Measurements from ENCODE around the gene TSC1. TPM values are rescaled to one million over a fixed set of nuclear protein-coding genes. Genes with fewer than 3 reads are reported as not detected.

TSC1 gene
- polyA plus RNA-seq, 3 donors, result 3.3 to 43.0 (median 5.8) TPM

GRCh38 chr9:132946631-132947295, 2.3 kb upstream of the TSC1 start:
- Histone ChIP-seq H3K9ac (ENCODE audit: insufficient read depth, low read length, poor library complexity, severe bottlenecking) (no peak overlapping the region), H3K36me3 (replicated peaks in 1 of 2; ENCODE audit: control insufficient read depth in 1 of 2, insufficient read depth in 2 of 2, low read length in 2 of 2) (no peaks in the 10 kb centered on the region), H3K4me2 (replicated peaks; ENCODE audit: extremely low read depth, low read length, poor library complexity, severe bottlenecking) (no peak overlapping the region), H3K79me2 (ENCODE audit: insufficient read depth, low read length) (peaks cover 28% of the 10 kb centered on the region), H3K27ac (ENCODE audit: low read depth in 1 of 2, low read length in 2 of 2) (no peak overlapping the region), H3K4me3 (replicated peaks in 1 of 3; ENCODE audit: low read depth in 2 of 3, low read length in 3 of 3) (no peak overlapping the region), H3K9me3 (replicated peaks in 1 of 2; ENCODE audit: control insufficient read depth in 1 of 2, insufficient read depth in 1 of 2, low read length in 2 of 2) (no peaks in the 10 kb centered on the region), H3K27me3 (ENCODE audit: control insufficient read depth in 2 of 2, insufficient read depth in 2 of 2, low read length in 2 of 2) (no peaks in the 10 kb centered on the region), H2AFZ (ENCODE audit: insufficient read depth, low read depth, low read length, poor library complexity, severe bottlenecking) (peak overlapping the region; percentile 65), H3K4me1 (ENCODE audit: control insufficient read depth in 1 of 2, insufficient read depth in 2 of 2, low read length in 2 of 2) (peaks cover 16 to 20% of the 10 kb centered on the region in 2 donors), H4K20me1 (ENCODE audit: insufficient read depth, low read length) (peaks cover 5% of the 10 kb centered on the region)
- H3K36me3 Mint-ChIP-seq, result no peaks in the 10 kb centered on the region
- DNase-seq, result no peak
- peaks cover 20% of the 10 kb centered on the region for H3K4me1 Mint-ChIP-seq
- no peak for TF ChIP-seq CTCF (IDR thresholded peaks at IDR 0.05)
- H3K27ac Mint-ChIP-seq, result peak overlapping the region in 1 of 7 donors; percentile 25
- 95% methylated on average over 5 of the region's 7 CpGs for WGBS (ENCODE audit: insufficient coverage)
- H3K4me3 Mint-ChIP-seq, result no peak overlapping the region
- intact Hi-C loops (cut with micrococcal nuclease), result loop anchor here in 1 of 2 donors (10.0 kb wide), 1 partner anchor 388 kb away; the partner anchor contains the start of gene SURF6
- H3K27me3 Mint-ChIP-seq (ENCODE audit: low read depth in 3 of 3), result peaks cover 0 to 3% (median 0%) of the 10 kb centered on the region in 3 donors
- H3K9me3 Mint-ChIP-seq, result peaks cover 0 to 2% (median 0%) of the 10 kb centered on the region in 7 donors

GRCh38 chr9:132946211-132946610, 1.8 kb upstream of the TSC1 start:
- Histone ChIP-seq H3K36me3 (replicated peaks in 1 of 2; ENCODE audit: control insufficient read depth in 1 of 2, insufficient read depth in 2 of 2, low read length in 2 of 2) (no peaks in the 10 kb centered on the region), H3K79me2 (ENCODE audit: insufficient read depth, low read length) (peaks cover 33% of the 10 kb centered on the region), H2AFZ (ENCODE audit: insufficient read depth, low read depth, low read length, poor library complexity, severe bottlenecking) (peak overlapping the region; percentile 65), H3K9me3 (replicated peaks in 1 of 2; ENCODE audit: control insufficient read depth in 1 of 2, insufficient read depth in 1 of 2, low read length in 2 of 2) (no peaks in the 10 kb centered on the region), H3K9ac (ENCODE audit: insufficient read depth, low read length, poor library complexity, severe bottlenecking) (no peak overlapping the region), H3K27ac (ENCODE audit: low read depth in 1 of 2, low read length in 2 of 2) (no peak overlapping the region), H3K27me3 (ENCODE audit: control insufficient read depth in 2 of 2, insufficient read depth in 2 of 2, low read length in 2 of 2) (no peaks in the 10 kb centered on the region), H3K4me1 (ENCODE audit: control insufficient read depth in 1 of 2, insufficient read depth in 2 of 2, low read length in 2 of 2) (peaks cover 16 to 20% of the 10 kb centered on the region in 2 donors), H3K4me2 (replicated peaks; ENCODE audit: extremely low read depth, low read length, poor library complexity, severe bottlenecking) (no peak overlapping the region), H4K20me1 (ENCODE audit: insufficient read depth, low read length) (peaks cover 5% of the 10 kb centered on the region), H3K4me3 (replicated peaks in 1 of 3; ENCODE audit: low read depth in 2 of 3, low read length in 3 of 3) (no peak overlapping the region)
- intact Hi-C loops (cut with micrococcal nuclease), result loop anchor here in 1 of 2 donors (10.0 kb wide), 1 partner anchor 389 kb away; the partner anchor contains the start of gene SURF6
- Mint-ChIP-seq H3K9me3 (peaks cover 0 to 2% (median 0%) of the 10 kb centered on the region in 7 donors), H3K4me1 (peaks cover 20% of the 10 kb centered on the region), H3K27me3 (ENCODE audit: low read depth in 3 of 3) (peaks cover 0 to 3% (median 0%) of the 10 kb centered on the region in 3 donors), H3K36me3 (no peaks in the 10 kb centered on the region), H3K27ac (no peak overlapping the region), H3K4me3 (no peak overlapping the region)
- no peak for TF ChIP-seq CTCF (IDR thresholded peaks at IDR 0.05)
- no CpG with 5 or more reads among the region's 3 CpGs for WGBS (ENCODE audit: insufficient coverage)
- no peak for DNase-seq
